HCT116 (cell line): ENCODE measurements around the gene NT5C1A. TPM values are rescaled to one million over a fixed set of nuclear protein-coding genes. Genes with fewer than 3 reads are reported as not detected.

Experiments
- ATAC-seq: fragments of 200-7000 bp; cut with Tn5 transposase; 2 replicates; pipeline ENCODE4 v1.9.1; 2020; ENCODE audit warnings: mild to moderate bottlenecking, moderate library complexity
- BruUV-seq: library from RNA; stranded (reverse); fragments of 400-500 nt; replicated peaks from 2 replicates; lab custom pipeline; 2021; lab: Mats Ljungman, UMichigan
- CTCF ChIA-PET: fragments of 300-600 bp; sonication (Branson Sonifier 250); formaldehyde crosslinking; loops from one replicate; lab custom pipeline; 2021; ENCODE audit warnings: antibody characterized with exemption; lab: Charles Lee
- POLR2A ChIA-PET: fragments of 300-600, 350-600 bp; sonication (Branson Sonifier 250); formaldehyde crosslinking; loops from one replicate; lab custom pipeline; 2021; ENCODE audit warnings: antibody characterized with exemption; lab: Charles Lee
- RAD21 ChIA-PET, 2 experiments: fragments of 300-600 bp; sonication (Branson Sonifier 250); formaldehyde crosslinking; loops; one replicate each; lab custom pipeline; 2023; ENCODE audit warnings: low total read pairs in 2 of 2; ENCODE audit not compliant: uncharacterized antibody in 2 of 2, unreplicated experiment in 2 of 2, low non-redundant PET in 1 of 2; lab: Charles Lee
- DNase-seq: peaks from one replicate; pipeline ENCODE4 v3.0.0-alpha.2; 2010; ENCODE audit warnings: low read depth, low spot score
- H2AFZ ChIP-seq: fragments of 200-600 bp; shearing (Covaris generic), sonication (generic); 2 replicates; pipeline ENCODE4 v1.6.1; 2017; ENCODE audit warnings: low read depth, mixed run types, mixed read lengths, antibody characterized with exemption, low read length; ENCODE audit not compliant: poor library complexity, severe bottlenecking
- H3K27ac ChIP-seq: 2 replicates; pipeline ENCODE4 v1.5.1; 2012; ENCODE audit warnings: low read depth, low read length
- H3K27me3 ChIP-seq: fragments of 200-600 bp; sonication (generic); 2 replicates; pipeline ENCODE4 v1.6.1; 2016; ENCODE audit warnings: mixed run types, low read length, mixed read lengths; ENCODE audit not compliant: insufficient read depth
- H3K36me3 ChIP-seq, 2 experiments: fragments of 200-500 bp in 1 of 2; fragments of 200-600 bp in 1 of 2; sonication (Bioruptor generic) in 1 of 2; sonication (generic) in 1 of 2; 2 replicates each; pipeline versions ENCODE4 v1.5.1 to v1.6.1; 2014 to 2016; ENCODE audit warnings: low read length in 2 of 2, inconsistent platforms in 1 of 2, mixed read lengths in 1 of 2, mixed run types in 1 of 2; ENCODE audit not compliant: insufficient read depth in 2 of 2, control insufficient read depth in 1 of 2
- H3K4me1 ChIP-seq, 2 experiments: fragments of 200-600 bp in 1 of 2; sonication (generic) in 1 of 2; 2 replicates each; pipeline versions ENCODE4 v1.5.1 to v1.6.1; 2012 to 2017; ENCODE audit warnings: low read length in 2 of 2, inconsistent platforms in 1 of 2, mild to moderate bottlenecking in 1 of 2, mixed read lengths in 1 of 2, mixed run types in 1 of 2, moderate library complexity in 1 of 2; ENCODE audit not compliant: insufficient read depth in 2 of 2, control insufficient read depth in 1 of 2
- H3K4me2 ChIP-seq: fragments of 200-600 bp; sonication (generic); 2 replicates; pipeline ENCODE4 v1.6.1; 2017; ENCODE audit warnings: mixed run types, low read length, mixed read lengths
- H3K4me3 ChIP-seq, 2 experiments: fragments of 200-600 bp in 1 of 2; sonication (generic) in 1 of 2; replicated peaks in 1 of 2; 2 replicates each; pipeline ENCODE4 v1.5.1; 2011 to 2016; ENCODE audit warnings: low read length in 2 of 2, control low read depth in 1 of 2, low read depth in 1 of 2, mild to moderate bottlenecking in 1 of 2, mixed read lengths in 1 of 2, mixed run types in 1 of 2
- H3K79me2 ChIP-seq: fragments of 200-600 bp; sonication (generic); 2 replicates; pipeline ENCODE4 v1.6.1; 2017; ENCODE audit warnings: mild to moderate bottlenecking, mixed run types, low read length, moderate library complexity, mixed read lengths; ENCODE audit not compliant: insufficient read depth
- H3K9ac ChIP-seq: fragments of 200-600 bp; sonication (generic); 2 replicates; pipeline ENCODE4 v1.6.1; 2016; ENCODE audit warnings: low read length, mixed read lengths
- H3K9me2 ChIP-seq: fragments of 200-600 bp; sonication (generic), shearing (Covaris generic); 2 replicates; pipeline ENCODE4 v1.6.1; 2017; ENCODE audit warnings: mixed run types, mild to moderate bottlenecking, moderate library complexity; ENCODE audit not compliant: insufficient read depth
- H3K9me3 ChIP-seq, 2 experiments: fragments of 200-500 bp in 1 of 2; fragments of 200-600 bp in 1 of 2; sonication (Bioruptor generic) in 1 of 2; sonication (generic) in 1 of 2; 2 replicates each; pipeline ENCODE4 v1.6.1; 2014 to 2017; ENCODE audit warnings: low read length in 2 of 2, mixed read lengths in 2 of 2, inconsistent platforms in 1 of 2, low read depth in 1 of 2, mild to moderate bottlenecking in 1 of 2, mixed run types in 1 of 2, moderate library complexity in 1 of 2; ENCODE audit not compliant: control insufficient read depth in 1 of 2, insufficient read depth in 1 of 2
- H4K20me1 ChIP-seq: fragments of 200-600 bp; sonication (generic), shearing (Covaris generic); 2 replicates; pipeline ENCODE4 v1.6.1; 2017; ENCODE audit warnings: mixed run types, mild to moderate bottlenecking, moderate library complexity; ENCODE audit not compliant: insufficient read depth
- CBX3 ChIP-seq: IDR thresholded peaks from 2 replicates; pipeline ENCODE4 v1.6.1; 2012; ENCODE audit warnings: low read depth
- CEBPB ChIP-seq: IDR thresholded peaks from 2 replicates; pipeline ENCODE4 v1.6.1; 2012; ENCODE audit warnings: low read depth
- ELF1 ChIP-seq: IDR thresholded peaks from 2 replicates; pipeline ENCODE4 v1.6.1; 2012; ENCODE audit warnings: low read depth, borderline replicate concordance
- SIN3A ChIP-seq: IDR thresholded peaks from 2 replicates; pipeline ENCODE4 v1.6.1; 2012; ENCODE audit warnings: low read depth
- YY1 ChIP-seq: IDR thresholded peaks from 2 replicates; pipeline ENCODE4 v1.6.1; 2011; ENCODE audit warnings: low read length, low read depth, moderate library complexity, mild to moderate bottlenecking; ENCODE audit not compliant: insufficient replicate concordance; ENCODE audit errors: extremely low read depth
- ZNF274 ChIP-seq: fragments of 200-500 bp; sonication (Bioruptor generic); IDR thresholded peaks from 2 replicates; pipeline ENCODE4 v1.6.1; 2014; ENCODE audit warnings: mild to moderate bottlenecking, low read depth, low read length, inconsistent platforms
- intact Hi-C: fragments of 100-400 bp; cut with micrococcal nuclease; formaldehyde crosslinking; loops from 2 replicates; pipeline ENCODE4 v1.10.0; 2022
- total RNA-seq: library from RNA; stranded (reverse); gene quantifications from one replicate; pipeline ENCODE4 v1.2.1, GENCODE V29; 2021; ENCODE audit not compliant: unreplicated experiment
- TF ChIP-seq, protein P1 (sequence below): IDR thresholded peaks from 2 replicates; pipeline ENCODE4 v1.6.1; 2012
- TF ChIP-seq, protein P2 (sequence below), 3 experiments: fragments of 200-600 bp in 1 of 3; sonication (generic) in 1 of 3; IDR thresholded peaks in 2 of 3; conservative IDR thresholded peaks in 1 of 3; 2 replicates each; pipeline ENCODE4 v1.5.1; 2012 to 2017; ENCODE audit warnings: low read depth in 2 of 3, low read length in 2 of 3, antibody characterized with exemption in 1 of 3, borderline replicate concordance in 1 of 3, control low read depth in 1 of 3, mild to moderate bottlenecking in 1 of 3, mixed read lengths in 1 of 3, mixed run types in 1 of 3, moderate library complexity in 1 of 3; ENCODE audit not compliant: insufficient read depth in 1 of 3
- TF ChIP-seq, protein P3 (sequence below): IDR thresholded peaks from 2 replicates; pipeline ENCODE4 v1.6.1; 2012; ENCODE audit warnings: low read depth
- TF ChIP-seq, protein P4 (sequence below): IDR thresholded peaks from 2 replicates; pipeline ENCODE4 v1.6.1; 2012

NT5C1A gene
- total RNA-seq, 1 experiment from 2014 or later, result not detected

DNA sequence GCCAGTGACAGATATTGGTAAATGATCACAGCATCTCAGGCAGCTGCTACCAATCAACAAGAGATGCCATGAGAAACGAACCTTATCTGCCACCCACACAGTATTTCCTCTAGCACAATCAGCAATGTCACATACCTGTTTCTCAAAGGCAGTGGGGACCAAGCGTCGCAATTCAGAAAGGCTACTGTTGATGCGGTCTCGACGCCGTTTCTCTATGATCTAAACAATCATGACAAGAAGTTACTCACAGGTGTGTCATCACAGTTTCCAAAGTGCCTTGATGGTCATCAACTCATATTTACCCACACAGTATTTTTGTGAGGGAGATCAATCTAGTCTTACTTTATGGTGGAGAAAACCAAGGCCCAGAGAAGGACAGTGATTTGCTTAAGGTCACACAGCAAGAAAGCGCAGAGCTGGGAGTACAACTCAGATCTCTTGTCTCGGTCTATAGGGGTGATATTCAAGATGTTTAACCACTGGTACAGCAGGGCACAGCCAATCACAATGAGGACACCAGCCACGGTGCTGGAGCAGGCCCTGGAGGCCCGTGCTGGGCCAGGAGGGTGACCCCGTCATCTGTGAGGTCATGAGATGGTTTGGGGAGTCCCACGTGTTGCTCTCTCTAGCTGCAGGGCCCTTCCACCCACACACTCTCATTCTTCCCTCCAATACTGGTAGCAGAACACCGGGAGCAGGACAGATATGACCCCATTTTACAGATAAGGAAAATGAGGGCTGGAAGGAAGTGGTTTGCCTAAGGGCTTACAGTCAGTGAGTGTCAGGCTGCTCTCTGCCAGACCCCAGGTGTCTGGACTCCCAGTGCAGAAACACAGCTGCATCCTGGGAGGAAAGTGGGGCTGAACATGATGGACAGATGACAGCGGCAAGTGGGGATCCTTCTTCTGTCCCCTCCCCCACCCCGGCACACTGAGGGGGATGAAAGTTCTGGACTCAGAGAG is 40.3 kb downstream of the NT5C1A start:
- peaks cover 2 to 4% of the 10 kb centered on the region in 2 experiments; a peak in 2 of 4 replicates for H3K36me3 ChIP-seq
- CTCF ChIA-PET, result no interaction called here

More for the DNA sequence above, 40.3 kb downstream of the NT5C1A start:
- Histone ChIP-seq H3K27me3 (no peaks in the 10 kb centered on the region), H3K9me3 (no peaks in the 10 kb centered on the region), H3K4me2 (no peak overlapping the region), H3K4me3 (no peak overlapping the region), H3K27ac (no peak overlapping the region), H3K4me1 (no peaks in the 10 kb centered on the region), H3K9me2 (no peaks in the 10 kb centered on the region), H2AFZ (no peak overlapping the region), H3K79me2 (no peaks in the 10 kb centered on the region), H4K20me1 (no peaks in the 10 kb centered on the region), H3K9ac (no peak overlapping the region)
- DNase-seq, result no peak
- TF ChIP-seq CBX3 (no peak), ZNF274 (no peak), ELF1 (no peak), CEBPB (no peak), SIN3A (no peak), YY1 (no peak)
- TF ChIP-seq, protein P1, sequence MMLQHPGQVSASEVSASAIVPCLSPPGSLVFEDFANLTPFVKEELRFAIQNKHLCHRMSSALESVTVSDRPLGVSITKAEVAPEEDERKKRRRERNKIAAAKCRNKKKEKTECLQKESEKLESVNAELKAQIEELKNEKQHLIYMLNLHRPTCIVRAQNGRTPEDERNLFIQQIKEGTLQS, result no peak
- TF ChIP-seq, protein P2, sequence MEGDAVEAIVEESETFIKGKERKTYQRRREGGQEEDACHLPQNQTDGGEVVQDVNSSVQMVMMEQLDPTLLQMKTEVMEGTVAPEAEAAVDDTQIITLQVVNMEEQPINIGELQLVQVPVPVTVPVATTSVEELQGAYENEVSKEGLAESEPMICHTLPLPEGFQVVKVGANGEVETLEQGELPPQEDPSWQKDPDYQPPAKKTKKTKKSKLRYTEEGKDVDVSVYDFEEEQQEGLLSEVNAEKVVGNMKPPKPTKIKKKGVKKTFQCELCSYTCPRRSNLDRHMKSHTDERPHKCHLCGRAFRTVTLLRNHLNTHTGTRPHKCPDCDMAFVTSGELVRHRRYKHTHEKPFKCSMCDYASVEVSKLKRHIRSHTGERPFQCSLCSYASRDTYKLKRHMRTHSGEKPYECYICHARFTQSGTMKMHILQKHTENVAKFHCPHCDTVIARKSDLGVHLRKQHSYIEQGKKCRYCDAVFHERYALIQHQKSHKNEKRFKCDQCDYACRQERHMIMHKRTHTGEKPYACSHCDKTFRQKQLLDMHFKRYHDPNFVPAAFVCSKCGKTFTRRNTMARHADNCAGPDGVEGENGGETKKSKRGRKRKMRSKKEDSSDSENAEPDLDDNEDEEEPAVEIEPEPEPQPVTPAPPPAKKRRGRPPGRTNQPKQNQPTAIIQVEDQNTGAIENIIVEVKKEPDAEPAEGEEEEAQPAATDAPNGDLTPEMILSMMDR (IDR thresholded peaks at IDR 0.05 in 2 of 3, conservative IDR thresholded peaks at IDR 0.05 in 1 of 3; ENCODE audit: borderline replicate concordance in 1 of 3, insufficient read depth in 1 of 3, low read depth in 2 of 3, low read length in 2 of 3), result no peak
- TF ChIP-seq, protein P3, sequence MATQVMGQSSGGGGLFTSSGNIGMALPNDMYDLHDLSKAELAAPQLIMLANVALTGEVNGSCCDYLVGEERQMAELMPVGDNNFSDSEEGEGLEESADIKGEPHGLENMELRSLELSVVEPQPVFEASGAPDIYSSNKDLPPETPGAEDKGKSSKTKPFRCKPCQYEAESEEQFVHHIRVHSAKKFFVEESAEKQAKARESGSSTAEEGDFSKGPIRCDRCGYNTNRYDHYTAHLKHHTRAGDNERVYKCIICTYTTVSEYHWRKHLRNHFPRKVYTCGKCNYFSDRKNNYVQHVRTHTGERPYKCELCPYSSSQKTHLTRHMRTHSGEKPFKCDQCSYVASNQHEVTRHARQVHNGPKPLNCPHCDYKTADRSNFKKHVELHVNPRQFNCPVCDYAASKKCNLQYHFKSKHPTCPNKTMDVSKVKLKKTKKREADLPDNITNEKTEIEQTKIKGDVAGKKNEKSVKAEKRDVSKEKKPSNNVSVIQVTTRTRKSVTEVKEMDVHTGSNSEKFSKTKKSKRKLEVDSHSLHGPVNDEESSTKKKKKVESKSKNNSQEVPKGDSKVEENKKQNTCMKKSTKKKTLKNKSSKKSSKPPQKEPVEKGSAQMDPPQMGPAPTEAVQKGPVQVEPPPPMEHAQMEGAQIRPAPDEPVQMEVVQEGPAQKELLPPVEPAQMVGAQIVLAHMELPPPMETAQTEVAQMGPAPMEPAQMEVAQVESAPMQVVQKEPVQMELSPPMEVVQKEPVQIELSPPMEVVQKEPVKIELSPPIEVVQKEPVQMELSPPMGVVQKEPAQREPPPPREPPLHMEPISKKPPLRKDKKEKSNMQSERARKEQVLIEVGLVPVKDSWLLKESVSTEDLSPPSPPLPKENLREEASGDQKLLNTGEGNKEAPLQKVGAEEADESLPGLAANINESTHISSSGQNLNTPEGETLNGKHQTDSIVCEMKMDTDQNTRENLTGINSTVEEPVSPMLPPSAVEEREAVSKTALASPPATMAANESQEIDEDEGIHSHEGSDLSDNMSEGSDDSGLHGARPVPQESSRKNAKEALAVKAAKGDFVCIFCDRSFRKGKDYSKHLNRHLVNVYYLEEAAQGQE, result no peak
- TF ChIP-seq, protein P4, sequence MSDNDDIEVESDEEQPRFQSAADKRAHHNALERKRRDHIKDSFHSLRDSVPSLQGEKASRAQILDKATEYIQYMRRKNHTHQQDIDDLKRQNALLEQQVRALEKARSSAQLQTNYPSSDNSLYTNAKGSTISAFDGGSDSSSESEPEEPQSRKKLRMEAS, result no peak
- BruUV-seq, result no TSS peak
- ChIA-PET POLR2A (no interaction called here), RAD21 (no interaction called here)
- intact Hi-C loops, result no loop called here
- ATAC-seq, result no peak
